BE2C (cell line): ENCODE measurements around the gene DOK6.
A peak's percentile ranks its signal among the peaks of the same experiment; 100 is the strongest.

Experiments used
- DNase-seq: peaks from one replicate; pipeline ENCODE4 v3.0.0-alpha.2; 2020
- H3K27me3 ChIP-seq: fragments of 250-450 bp; sonication (Bioruptor Pico); 2 replicates; pipeline ENCODE4 v1.5.1; 2020; ENCODE audit warnings: mild to moderate bottlenecking
- H3K36me3 ChIP-seq: fragments of 250-450 bp; sonication (Bioruptor Pico); 2 replicates; pipeline ENCODE4 v1.5.1; 2020; ENCODE audit warnings: mild to moderate bottlenecking
- H3K4me1 ChIP-seq: fragments of 250-450 bp; sonication (Bioruptor Pico); 2 replicates; pipeline ENCODE4 v1.5.1; 2020
- H3K4me3 ChIP-seq: 2 replicates; pipeline ENCODE4 v1.5.1; 2011; ENCODE audit warnings: low read depth, low read length
- H3K9me3 ChIP-seq: fragments of 250-450 bp; sonication (Bioruptor Pico); 2 replicates; pipeline ENCODE4 v1.5.1; 2020
- CTCF ChIP-seq: IDR thresholded peaks from 2 replicates; pipeline ENCODE4 v1.5.1; 2012; ENCODE audit warnings: mild to moderate bottlenecking, low read depth, low read length

Gene DOK6

GRCh38 chr18:69365658-69366057, 35.0 kb upstream of the DOK6 start:
- Histone ChIP-seq H3K9me3 (no peaks in the 10 kb centered on the region), H3K4me1 (no peaks in the 10 kb centered on the region), H3K36me3 (no peaks in the 10 kb centered on the region), H3K27me3 (no peaks in the 10 kb centered on the region), H3K4me3 (no peak overlapping the region)
- DNase-seq, result no peak
- TF ChIP-seq CTCF, result 0 out of 2 replicates have a peak, but pooled peaks have one; percentile 9

GRCh38 chr18:69367104-69367503, 33.6 kb upstream of the DOK6 start:
- DNase-seq, result no peak
- H3K36me3 ChIP-seq, result no peaks in the 10 kb centered on the region
- no peaks in the 10 kb centered on the region for H3K27me3 ChIP-seq
- H3K4me3 ChIP-seq, result no peak overlapping the region
- no peaks in the 10 kb centered on the region for H3K4me1 ChIP-seq
- H3K9me3 ChIP-seq, result no peaks in the 10 kb centered on the region
- no peak for TF ChIP-seq CTCF

GRCh38 chr18:69371729-69372128, 29.0 kb upstream of the DOK6 start:
- H3K4me3 ChIP-seq, result no peak overlapping the region
- no peak for DNase-seq
- no peaks in the 10 kb centered on the region for H3K9me3 ChIP-seq
- H3K4me1 ChIP-seq, result no peaks in the 10 kb centered on the region
- TF ChIP-seq CTCF, result no peak
- H3K36me3 ChIP-seq, result no peaks in the 10 kb centered on the region
- no peaks in the 10 kb centered on the region for H3K27me3 ChIP-seq

GRCh38 chr18:69380324-69380723, 20.4 kb upstream of the DOK6 start:
- no peaks in the 10 kb centered on the region for H3K4me1 ChIP-seq
- no peaks in the 10 kb centered on the region for H3K9me3 ChIP-seq
- no peaks in the 10 kb centered on the region for H3K36me3 ChIP-seq
- TF ChIP-seq CTCF, result no peak
- no peaks in the 10 kb centered on the region for H3K27me3 ChIP-seq
- H3K4me3 ChIP-seq, result no peak overlapping the region
- DNase-seq, result no peak

GRCh38 chr18:69383186-69383585, 17.5 kb upstream of the DOK6 start:
- H3K27me3 ChIP-seq, result no peaks in the 10 kb centered on the region
- H3K4me1 ChIP-seq, result no peaks in the 10 kb centered on the region
- DNase-seq, result no peak
- no peaks in the 10 kb centered on the region for H3K36me3 ChIP-seq
- H3K9me3 ChIP-seq, result no peaks in the 10 kb centered on the region
- no peak overlapping the region for H3K4me3 ChIP-seq
- no peak for TF ChIP-seq CTCF

- no peaks in the 10 kb centered on the region for H3K27me3 ChIP-seq
- no peak for DNase-seq
- H3K36me3 ChIP-seq, result no peaks in the 10 kb centered on the region
- H3K9me3 ChIP-seq, result no peaks in the 10 kb centered on the region
- TF ChIP-seq CTCF, result no peak
- H3K4me3 ChIP-seq, result no peak overlapping the region
- H3K4me1 ChIP-seq, result no peaks in the 10 kb centered on the region
These were observed 13.5 kb upstream of the DOK6 start for GRCh38 chr18:69387186-69387585.
